Vagina (tissue), 2 donors: ENCODE results near the gene P2RX6. TPM values are rescaled to one million over a fixed set of nuclear protein-coding genes. Genes with fewer than 3 reads are reported as not detected.
"Not testable (repeated sequence)": the region's sequence is repeated elsewhere in the genome, so short reads cannot be mapped to it uniquely, and the experiment has no call there.

ENCODE experiments used
- DNase-seq, 2 donors: peaks; one replicate each; pipeline ENCODE4 v3.0.0-alpha.2; 2017; ENCODE audit errors: extremely low spot score in 2 of 2
- H3K27ac ChIP-seq: fragments of 200-600 bp; sonication (generic); one replicate; pipeline ENCODE4 v1.5.1; 2019
- H3K27me3 ChIP-seq: fragments of 200-600 bp; sonication (generic); one replicate; pipeline ENCODE4 v1.5.1; 2019
- H3K36me3 ChIP-seq, 2 donors: fragments of 200-600 bp; sonication (generic); one replicate each; pipeline ENCODE4 v1.5.1; 2017 to 2019
- H3K4me1 ChIP-seq: fragments of 200-600 bp; sonication (generic); one replicate; pipeline ENCODE4 v1.5.1; 2019
- H3K4me3 ChIP-seq, 2 donors: fragments of 200-600 bp; sonication (generic); 1 replicate in 1 of 2; 2 replicates in 1 of 2; pipeline ENCODE4 v1.5.1; 2016 to 2019
- H3K9me3 ChIP-seq: fragments of 200-600 bp; sonication (generic); one replicate; pipeline ENCODE4 v1.5.1; 2019
- CTCF ChIP-seq, 3 experiments: fragments of 450-650 bp in 2 of 3; fragments of 200-600 bp in 1 of 3; sonication (generic) in 1 of 3; IDR thresholded peaks; one replicate each; pipeline ENCODE4 v1.5.1; 2017 to 2019; ENCODE audit warnings: antibody characterized with exemption in 3 of 3, mild to moderate bottlenecking in 2 of 3, moderate library complexity in 2 of 3
- POLR2A ChIP-seq, 2 donors: fragments of 450-650 bp; IDR thresholded peaks; one replicate each; pipeline ENCODE4 v1.6.1; 2017; ENCODE audit warnings: antibody characterized with exemption in 2 of 2, mild to moderate bottlenecking in 2 of 2, moderate library complexity in 2 of 2
- POLR2AphosphoS5 ChIP-seq, 2 donors: sonication (generic); formaldehyde crosslinking; IDR thresholded peaks; one replicate each; pipeline ENCODE4 v1.9.0; 2017; ENCODE audit warnings: antibody characterized with exemption in 2 of 2, mild to moderate bottlenecking in 2 of 2, low read depth in 1 of 2; ENCODE audit not compliant: insufficient read depth in 1 of 2
- intact Hi-C: fragments of 100-400 bp; cut with DNase I; formaldehyde crosslinking; loops from one replicate; pipeline ENCODE4 v1.15.1; 2023
- total RNA-seq: library from RNA; depleted of rRNA; stranded (reverse); fragments of >200 nt; gene quantifications from one replicate; pipeline ENCODE4 v1.2.3, GENCODE V29; 2016

The P2RX6 gene
- total RNA-seq, 1 donor from 2014 or later = 1.7 TPM

DNA sequence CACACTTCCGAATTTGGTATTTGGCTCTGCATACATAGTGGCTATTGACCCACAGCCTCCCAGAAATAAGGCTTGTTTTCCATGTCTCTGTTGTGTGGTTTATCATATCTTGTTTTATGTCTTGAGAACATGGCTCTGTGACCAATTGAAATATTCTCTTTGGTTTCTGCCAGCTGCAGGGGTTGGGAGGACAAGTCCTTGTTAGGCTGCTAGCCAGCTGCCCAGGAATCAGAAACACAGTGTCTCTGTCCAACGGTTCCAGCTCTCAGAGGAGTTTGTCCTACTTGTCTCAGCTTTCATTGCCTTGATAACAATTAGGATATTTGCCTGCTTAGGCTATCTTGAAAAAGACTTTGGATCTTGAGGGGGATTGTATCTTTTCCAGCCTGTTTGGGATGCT, 23.4 kb downstream of the P2RX6 start:
- intact Hi-C loops = no loop called here
- H3K36me3 ChIP-seq = no peaks in the 10 kb centered on the region
- no peak for TF ChIP-seq POLR2AphosphoS5 (IDR thresholded peaks at IDR 0.05; ENCODE audit: insufficient read depth in 1 of 2, low read depth in 1 of 2)
- H3K4me1 ChIP-seq = no peaks in the 10 kb centered on the region
- H3K27ac ChIP-seq = no peak overlapping the region
- H3K9me3 ChIP-seq = no peaks in the 10 kb centered on the region
- H3K27me3 ChIP-seq = no peaks in the 10 kb centered on the region
- DNase-seq = no peak
- H3K4me3 ChIP-seq = no peak overlapping the region

- H3K4me1 ChIP-seq, H3K27me3 ChIP-seq, H3K9me3 ChIP-seq, DNase-seq, intact Hi-C loops, H3K27ac ChIP-seq, H3K4me3 ChIP-seq, H3K36me3 ChIP-seq: not testable (repeated sequence)
Observed at GRCh38 chr22:21039158-21039557, 24.2 kb downstream of the P2RX6 start.

DNA sequence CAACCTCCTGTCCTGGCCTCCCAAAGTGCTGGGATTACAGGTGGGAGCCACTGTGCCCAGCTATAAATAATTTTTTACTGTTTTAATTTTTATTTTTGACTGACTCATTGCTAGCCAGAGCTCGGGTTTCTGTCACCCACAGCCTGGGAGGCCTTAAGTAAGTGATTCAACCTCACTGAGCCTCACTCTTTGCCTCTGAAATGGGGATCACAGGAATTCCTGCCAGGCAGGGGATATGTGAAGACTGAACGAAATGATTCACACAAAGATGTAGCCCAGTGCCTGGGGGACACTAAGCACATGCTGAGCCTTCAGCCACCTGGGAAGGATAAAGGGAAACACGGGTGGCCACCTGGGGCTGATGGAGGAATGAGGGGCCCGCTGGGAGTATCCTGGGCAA, 27.0 kb downstream of the P2RX6 start:
- intact Hi-C loops = no loop called here
- Histone ChIP-seq H3K27ac (no peak overlapping the region), H3K9me3 (no peaks in the 10 kb centered on the region), H3K27me3 (no peaks in the 10 kb centered on the region), H3K4me1 (peaks cover 21% of the 10 kb centered on the region), H3K36me3 (no peaks in the 10 kb centered on the region), H3K4me3 (no peak overlapping the region)
- no peak for DNase-seq
- TF ChIP-seq POLR2AphosphoS5 (IDR thresholded peaks at IDR 0.05; ENCODE audit: insufficient read depth in 1 of 2, low read depth in 1 of 2) = no peak
- no peak for TF ChIP-seq POLR2A (IDR thresholded peaks at IDR 0.05)
- TF ChIP-seq CTCF (IDR thresholded peaks at IDR 0.05) = no peak

- H3K36me3 ChIP-seq = no peaks in the 10 kb centered on the region
- peaks cover 21% of the 10 kb centered on the region for H3K4me1 ChIP-seq
- H3K27me3 ChIP-seq = no peaks in the 10 kb centered on the region
- H3K27ac ChIP-seq = no peak overlapping the region
- H3K9me3 ChIP-seq = no peaks in the 10 kb centered on the region
- no peak for TF ChIP-seq POLR2A (IDR thresholded peaks at IDR 0.05)
- no peak for TF ChIP-seq CTCF (IDR thresholded peaks at IDR 0.05)
- TF ChIP-seq POLR2AphosphoS5 (IDR thresholded peaks at IDR 0.05; ENCODE audit: insufficient read depth in 1 of 2, low read depth in 1 of 2) = no peak
- no peak overlapping the region for H3K4me3 ChIP-seq
- DNase-seq = no peak
- intact Hi-C loops = no loop called here
Observed at GRCh38 chr22:21042978-21043859, 28.3 kb downstream of the P2RX6 start.

- intact Hi-C loops = no loop called here
- no peak for TF ChIP-seq POLR2AphosphoS5 (IDR thresholded peaks at IDR 0.05; ENCODE audit: insufficient read depth in 1 of 2, low read depth in 1 of 2)
- no peak for TF ChIP-seq POLR2A (IDR thresholded peaks at IDR 0.05)
- no peak for TF ChIP-seq CTCF (IDR thresholded peaks at IDR 0.05)
- no peak overlapping the region for H3K27ac ChIP-seq
- peaks cover 21% of the 10 kb centered on the region for H3K4me1 ChIP-seq
- no peak for DNase-seq
- H3K27me3 ChIP-seq = no peaks in the 10 kb centered on the region
- no peaks in the 10 kb centered on the region for H3K9me3 ChIP-seq
- no peak overlapping the region for H3K4me3 ChIP-seq
- H3K36me3 ChIP-seq = no peaks in the 10 kb centered on the region
Observed at GRCh38 chr22:21043860-21044535, 29.0 kb downstream of the P2RX6 start.
